CMK (cell line): ENCODE results near the gene CPNE2.
A peak's percentile ranks its signal among the peaks of the same experiment; 100 is the strongest.
"Not testable (repeated sequence)": the region's sequence is repeated elsewhere in the genome, so short reads cannot be mapped to it uniquely, and the experiment has no call there.

Experiments
- DNase-seq: peaks from one replicate; pipeline ENCODE4 v3.0.0-alpha.2; 2010; ENCODE audit warnings: low read depth

CPNE2 gene

GRCh38 chr16:57069635-57070370 is 22.6 kb upstream of the CPNE2 start:
- DNase-seq = no peak

- DNase-seq = no peak
Measured at GRCh38 chr16:57070424-57070823, 22.0 kb upstream of the CPNE2 start.

- not testable (repeated sequence) for DNase-seq
Measured at GRCh38 chr16:57071081-57071732, 21.2 kb upstream of the CPNE2 start.

GRCh38 chr16:57071831-57072582 is 20.4 kb upstream of the CPNE2 start:
- DNase-seq = no peak

- no peak for DNase-seq
Measured at GRCh38 chr16:57072616-57073275, 19.6 kb upstream of the CPNE2 start.

- DNase-seq = no peak
Measured at GRCh38 chr16:57077714-57078113, 14.7 kb upstream of the CPNE2 start.

- no peak for DNase-seq
Measured at GRCh38 chr16:57081744-57082143, 10.6 kb upstream of the CPNE2 start.

GRCh38 chr16:57082664-57083063 is 9.7 kb upstream of the CPNE2 start:
- no peak for DNase-seq

- DNase-seq = no peak
Measured at GRCh38 chr16:57083485-57084126, 8.8 kb upstream of the CPNE2 start.

- DNase-seq = peak; percentile 65
Measured at GRCh38 chr16:57084257-57084770, 8.1 kb upstream of the CPNE2 start.

GRCh38 chr16:57084996-57085395 is 7.4 kb upstream of the CPNE2 start:
- no peak for DNase-seq

GRCh38 chr16:57087003-57087402 is 5.4 kb upstream of the CPNE2 start:
- no peak for DNase-seq

GRCh38 chr16:57089406-57089805 is 3.0 kb upstream of the CPNE2 start:
- DNase-seq = no peak

GRCh38 chr16:57091200-57091974 is 996 bp upstream of the CPNE2 start:
- DNase-seq = no peak

- no peak for DNase-seq
Measured at GRCh38 chr16:57092786-57093411, 516 bp downstream of the CPNE2 start.

GRCh38 chr16:57093666-57094564 is 1.5 kb downstream of the CPNE2 start:
- no peak for DNase-seq

GRCh38 chr16:57094911-57095310 is 2.5 kb downstream of the CPNE2 start:
- DNase-seq = no peak

- no peak for DNase-seq
Measured at GRCh38 chr16:57096192-57096591, 3.8 kb downstream of the CPNE2 start.

GRCh38 chr16:57096793-57097192 is 4.4 kb downstream of the CPNE2 start:
- no peak for DNase-seq
